Spinal cord (tissue), 10 donors: ENCODE data around the gene SLC39A13. TPM values are rescaled to one million over a fixed set of nuclear protein-coding genes. Genes with fewer than 3 reads are reported as not detected.
A peak's percentile ranks its signal among the peaks of the same experiment; 100 is the strongest.

Experiments
- DNase-seq, 6 donors: peaks; one replicate each; pipeline versions ENCODE4 v3.0.0 to v3.0.0-alpha.2; 2013 to 2015; ENCODE audit warnings: low spot score in 6 of 6, low read depth in 4 of 6
- H3K27ac ChIP-seq: one replicate; pipeline ENCODE4 v1.5.1; 2013; ENCODE audit warnings: low read depth, low read length, control low read depth
- H3K27me3 ChIP-seq: one replicate; pipeline ENCODE4 v1.6.1; 2013; ENCODE audit warnings: low read length; ENCODE audit not compliant: control insufficient read depth, insufficient read depth
- H3K36me3 ChIP-seq: one replicate; pipeline ENCODE4 v1.6.1; 2013; ENCODE audit warnings: low read length; ENCODE audit not compliant: control insufficient read depth, insufficient read depth
- H3K4me1 ChIP-seq: one replicate; pipeline ENCODE4 v1.6.1; 2013; ENCODE audit warnings: low read length; ENCODE audit not compliant: control insufficient read depth, insufficient read depth
- H3K4me3 ChIP-seq: one replicate; pipeline ENCODE4 v1.5.1; 2013; ENCODE audit warnings: low read depth, low read length, control low read depth
- H3K9me3 ChIP-seq: one replicate; pipeline ENCODE4 v1.6.1; 2013; ENCODE audit warnings: low read length; ENCODE audit not compliant: control insufficient read depth, insufficient read depth
- WGBS: methylation state at CpG from one replicate; pipeline ENCODE4 v1.1.5; 2013; ENCODE audit warnings: missing lambda C conversion rate; ENCODE audit not compliant: insufficient coverage; 5-methylcytosine and 5-hydroxymethylcytosine counted together
- polyA plus RNA-seq, 2 donors: library from polyadenylated mRNA; unstranded; fragments of 120-200 nt; gene quantifications; one replicate each; pipeline ENCODE4 v1.2.1, GENCODE V29; 2013; ENCODE audit not compliant: insufficient read length in 2 of 2
- total RNA-seq, 2 donors: library from RNA; depleted of rRNA in 1 of 2; stranded (reverse); fragments of 120-200 nt in 1 of 2; fragments of >200 nt in 1 of 2; gene quantifications; one replicate each; pipeline versions ENCODE4 v1.2.3 to v1.2.4, GENCODE V29; 2013 to 2014
- donor health status: healthy.

The SLC39A13 gene
- total and polyA plus RNA-seq, 4 donors: 18.7 to 51.4 (median 42.0) TPM

- H3K36me3 ChIP-seq: peaks cover 61% of the 10 kb centered on the region
- H3K4me1 ChIP-seq: peaks cover 62% of the 10 kb centered on the region
- no peaks in the 10 kb centered on the region for H3K27me3 ChIP-seq
- no peaks in the 10 kb centered on the region for H3K9me3 ChIP-seq
- WGBS: 82% methylated on average over 11 of the region's 12 CpGs
- DNase-seq: peak in 1 of 6 donors; percentile 0
- H3K27ac ChIP-seq: no peak overlapping the region
- H3K4me3 ChIP-seq: no peak overlapping the region
Observed at GRCh38 chr11:47410370-47411264, 2.2 kb downstream of the SLC39A13 start.

- Histone ChIP-seq H3K9me3 (no peaks in the 10 kb centered on the region), H3K4me1 (peaks cover 65% of the 10 kb centered on the region), H3K27me3 (no peaks in the 10 kb centered on the region), H3K36me3 (peaks cover 74% of the 10 kb centered on the region), H3K27ac (no peak overlapping the region), H3K4me3 (no peak overlapping the region)
- 59% methylated on average over 12 of the region's 12 CpGs for WGBS
- peak in 2 of 6 donors; percentile 16 to 58 for DNase-seq
Observed at GRCh38 chr11:47411884-47412746, 3.7 kb downstream of the SLC39A13 start.

- Histone ChIP-seq H3K36me3 (peaks cover 86% of the 10 kb centered on the region), H3K9me3 (no peaks in the 10 kb centered on the region), H3K4me3 (no peak overlapping the region), H3K4me1 (peaks cover 56% of the 10 kb centered on the region), H3K27ac (no peak overlapping the region), H3K27me3 (no peaks in the 10 kb centered on the region)
- WGBS: 87% methylated on average over 12 of the region's 13 CpGs
- DNase-seq: no peak
Observed at GRCh38 chr11:47413351-47413750, 5.0 kb downstream of the SLC39A13 start.

- DNase-seq: peak in 1 of 6 donors; percentile 0
- Histone ChIP-seq H3K9me3 (no peaks in the 10 kb centered on the region), H3K36me3 (peaks cover 93% of the 10 kb centered on the region), H3K4me3 (no peak overlapping the region), H3K27ac (no peak overlapping the region), H3K27me3 (no peaks in the 10 kb centered on the region), H3K4me1 (peaks cover 52% of the 10 kb centered on the region)
- WGBS: 89% methylated on average over 10 of the region's 16 CpGs
Observed at GRCh38 chr11:47413908-47414684, 5.7 kb downstream of the SLC39A13 start.

GRCh38 chr11:47414685-47415070 is 6.3 kb downstream of the SLC39A13 start:
- H3K4me3 ChIP-seq: no peak overlapping the region
- H3K9me3 ChIP-seq: no peaks in the 10 kb centered on the region
- H3K4me1 ChIP-seq: peaks cover 46% of the 10 kb centered on the region
- WGBS: 93% methylated on average over 17 of the region's 19 CpGs
- DNase-seq: no peak
- peaks cover 97% of the 10 kb centered on the region for H3K36me3 ChIP-seq
- no peaks in the 10 kb centered on the region for H3K27me3 ChIP-seq
- no peak overlapping the region for H3K27ac ChIP-seq

- no peaks in the 10 kb centered on the region for H3K9me3 ChIP-seq
- H3K36me3 ChIP-seq: peaks cover 97% of the 10 kb centered on the region
- H3K27me3 ChIP-seq: no peaks in the 10 kb centered on the region
- DNase-seq: no peak
- peak overlapping the region; percentile 75 for H3K27ac ChIP-seq
- 82% methylated on average over 31 of the region's 31 CpGs for WGBS
- H3K4me3 ChIP-seq: no peak overlapping the region
- H3K4me1 ChIP-seq: peaks cover 40% of the 10 kb centered on the region
Observed at GRCh38 chr11:47415091-47415854, 6.9 kb downstream of the SLC39A13 start.

- Histone ChIP-seq H3K27ac (peak overlapping the region; percentile 75), H3K4me1 (peaks cover 33% of the 10 kb centered on the region), H3K9me3 (no peaks in the 10 kb centered on the region), H3K36me3 (peaks cover 97% of the 10 kb centered on the region), H3K27me3 (no peaks in the 10 kb centered on the region), H3K4me3 (no peak overlapping the region)
- peak in 2 of 6 donors; percentile 46 to 80 for DNase-seq
- 36% methylated on average over 9 of the region's 13 CpGs for WGBS
Observed at GRCh38 chr11:47415949-47416472, 7.6 kb downstream of the SLC39A13 start.

- DNase-seq: no peak
- Histone ChIP-seq H3K4me3 (no peak overlapping the region), H3K27ac (no peak overlapping the region), H3K36me3 (peaks cover 97% of the 10 kb centered on the region), H3K4me1 (peaks cover 24% of the 10 kb centered on the region), H3K27me3 (no peaks in the 10 kb centered on the region), H3K9me3 (no peaks in the 10 kb centered on the region)
- WGBS: 81% methylated on average over 6 of the region's 6 CpGs
Observed at GRCh38 chr11:47417712-47418111, 9.3 kb downstream of the SLC39A13 start.
